GM12801 (cell line): ENCODE data around the gene KLK12.

Experiments used
- CTCF ChIP-seq: IDR thresholded peaks from one replicate; pipeline ENCODE4 v1.5.1; 2011; ENCODE audit warnings: control low read depth; ENCODE audit not compliant: insufficient read length; ENCODE audit errors: extremely low read depth

Gene KLK12

GRCh38 chr19:51005248-51005647, 29.6 kb downstream of the KLK12 start:
- no peak for TF ChIP-seq CTCF

DNA sequence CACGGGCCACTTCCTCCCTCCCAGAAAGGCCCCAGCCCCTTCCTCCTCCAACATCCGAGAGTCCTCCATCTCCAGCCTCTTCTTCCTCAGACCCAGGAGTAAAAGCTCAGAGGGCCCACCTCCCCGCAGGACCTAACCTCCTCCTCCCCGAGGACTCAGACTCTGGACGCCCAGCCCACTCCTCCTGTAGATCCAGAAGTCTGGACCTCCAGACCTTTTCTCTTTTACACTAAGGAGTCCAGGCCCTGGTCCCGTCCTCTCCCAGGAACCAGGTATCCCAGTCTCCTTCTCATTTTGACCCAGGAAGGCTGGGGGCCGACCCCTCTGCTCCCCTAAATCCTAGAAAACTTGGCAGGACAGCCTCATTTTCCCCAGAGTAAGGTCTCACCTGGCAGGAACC, 31.5 kb downstream of the KLK12 start:
- no peak for TF ChIP-seq CTCF

DNA sequence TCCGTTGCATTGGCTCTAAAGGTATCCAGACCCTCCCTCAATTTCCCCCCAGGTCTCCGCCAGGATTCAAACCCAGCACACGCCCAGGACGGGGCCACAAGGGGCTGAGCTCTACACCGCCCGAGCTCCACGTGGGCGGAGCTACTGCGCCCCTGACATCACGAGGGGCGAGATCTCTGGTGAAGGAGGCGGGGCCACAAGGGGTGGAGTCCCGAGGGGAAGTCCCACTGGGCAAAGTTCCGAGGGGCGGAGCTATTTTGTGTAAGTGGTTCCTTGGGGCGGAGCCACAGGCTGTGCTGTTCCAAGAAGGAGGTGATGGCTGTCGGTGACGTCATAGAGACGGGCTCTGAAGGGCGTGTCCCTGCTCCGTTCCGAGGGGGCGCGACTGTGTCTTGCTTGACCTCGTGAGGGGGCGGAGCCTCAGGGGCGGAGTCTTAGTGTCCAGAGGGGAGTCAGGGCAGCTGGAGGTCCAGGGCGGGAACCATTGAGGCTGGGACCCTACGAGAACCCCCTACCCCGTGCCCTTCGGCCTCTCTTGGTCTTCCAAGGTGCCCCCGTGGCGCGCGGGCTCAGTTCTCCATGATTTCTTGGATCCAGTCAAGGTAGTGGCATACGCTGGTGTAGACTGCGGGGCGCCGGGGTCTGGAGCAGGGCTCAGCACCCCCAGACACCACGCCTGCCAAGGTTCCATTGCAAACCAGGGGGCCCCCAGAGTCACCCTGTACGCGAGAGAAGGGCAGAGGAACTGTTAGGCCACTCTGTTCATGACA, 32.1 kb downstream of the KLK12 start:
- TF ChIP-seq CTCF = no peak

- no peak for TF ChIP-seq CTCF
Measured at GRCh38 chr19:51002089-51002532, 32.7 kb downstream of the KLK12 start.

- no peak for TF ChIP-seq CTCF
Measured at GRCh38 chr19:51001515-51001914, 33.3 kb downstream of the KLK12 start, which contains the start of gene KLK8. KLK8 (minus strand) TSS chr19:51001604; CDS start chr19:51001167, 437 bp downstream.

- no peak for TF ChIP-seq CTCF
Measured at GRCh38 chr19:51000981-51001380, 33.8 kb downstream of the KLK12 start.

DNA sequence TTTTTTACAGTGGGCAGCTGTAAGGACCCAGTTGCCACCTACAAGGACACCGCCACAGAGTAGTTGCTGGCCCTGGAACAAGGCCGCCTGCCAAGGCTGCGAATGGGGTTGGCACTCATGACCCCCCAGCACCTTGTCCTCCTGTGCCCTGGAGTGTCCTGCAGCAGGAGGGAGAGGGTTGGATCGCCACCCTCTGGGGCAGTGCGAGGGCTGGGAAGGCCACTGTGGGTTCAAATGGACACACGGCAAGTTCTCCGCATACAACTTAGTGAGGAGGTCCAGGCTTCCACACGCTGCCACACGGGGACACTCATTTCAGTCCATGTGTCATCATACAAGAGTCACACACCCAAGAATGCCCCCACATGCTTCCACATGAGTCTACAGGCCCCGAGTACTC, 34.4 kb downstream of the KLK12 start:
- TF ChIP-seq CTCF = no peak

DNA sequence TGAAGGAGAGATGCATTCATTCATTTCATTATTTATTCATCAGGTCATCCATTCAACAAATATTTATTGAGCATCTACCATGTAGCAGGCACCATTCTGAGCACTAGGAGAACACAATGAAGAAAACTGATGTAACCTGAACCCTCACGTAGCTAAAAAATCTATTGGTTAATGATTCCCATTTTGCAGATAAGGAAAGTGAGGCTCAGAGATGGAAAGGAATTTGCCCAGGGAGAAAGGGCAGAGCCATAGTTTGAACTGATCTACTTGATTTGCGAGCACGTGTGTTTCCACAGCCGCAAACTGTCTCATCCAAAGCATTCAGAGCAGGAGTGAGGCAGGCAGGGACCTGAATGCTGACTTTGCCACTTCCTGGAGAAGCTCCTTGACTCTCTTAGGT, 36.1 kb downstream of the KLK12 start:
- TF ChIP-seq CTCF = no peak
